SK-N-SH (cell line): ENCODE data around the gene MSN. TPM values are rescaled to one million over a fixed set of nuclear protein-coding genes. Genes with fewer than 3 reads are reported as not detected.

ENCODE experiments used
- CTCF ChIA-PET: fragments of 300-600, 350-600 bp; formaldehyde crosslinking; extraction: SDS; loops from one replicate; lab custom pipeline; 2021; lab: Yijun Ruan, JAX
- POLR2A ChIA-PET: fragments of 350-600 bp; sonication (Branson Sonifier 250); formaldehyde crosslinking; extraction: SDS; loops from one replicate; lab custom pipeline; 2020; ENCODE audit warnings: antibody characterized with exemption, inconsistent platforms; lab: Yijun Ruan, JAX
- DNase-seq: peaks from one replicate; pipeline ENCODE4 v3.0.0; 2012
- H2AFZ ChIP-seq: fragments of 200-600 bp; sonication (generic); 2 replicates; pipeline ENCODE4 v1.8.1; 2016; ENCODE audit warnings: antibody characterized with exemption, mild to moderate bottlenecking, low read depth
- H3F3A ChIP-seq: fragments of 200-600 bp; sonication (generic); replicated peaks from 2 replicates; pipeline ENCODE3; 2016; ENCODE audit warnings: antibody characterized with exemption, mild to moderate bottlenecking; ENCODE audit not compliant: insufficient read depth
- H3K27ac ChIP-seq, 2 experiments: fragments of 200-500 bp in 1 of 2; fragments of 200-600 bp in 1 of 2; sonication (Bioruptor generic) in 1 of 2; sonication (generic), shearing (Covaris generic) in 1 of 2; 2 replicates each; pipeline versions ENCODE4 v1.5.1 to v1.6.1; 2014 to 2016; ENCODE audit warnings: low read depth in 2 of 2, inconsistent platforms in 1 of 2, low read length in 1 of 2, mild to moderate bottlenecking in 1 of 2, mixed read lengths in 1 of 2
- H3K27me3 ChIP-seq: fragments of 200-600 bp; sonication (generic), shearing (Covaris generic); 2 replicates; pipeline ENCODE4 v1.6.1; 2016; ENCODE audit warnings: mixed run types; ENCODE audit not compliant: insufficient read depth
- H3K36me3 ChIP-seq, 2 experiments: fragments of 200-500 bp in 1 of 2; fragments of 200-600 bp in 1 of 2; sonication (Bioruptor generic) in 1 of 2; sonication (generic) in 1 of 2; replicated peaks in 1 of 2; 2 replicates each; pipeline versions ENCODE3 to v1.5.1; 2014 to 2016; ENCODE audit warnings: low read length in 1 of 2, mild to moderate bottlenecking in 1 of 2; ENCODE audit not compliant: insufficient read depth in 2 of 2, control insufficient read depth in 1 of 2
- H3K4me1 ChIP-seq, 2 experiments: fragments of 200-500 bp in 1 of 2; fragments of 200-600 bp in 1 of 2; sonication (Bioruptor generic) in 1 of 2; sonication (generic), shearing (Covaris generic) in 1 of 2; 2 replicates each; pipeline versions ENCODE4 v1.5.1 to v1.6.1; 2014 to 2016; ENCODE audit warnings: low read depth in 1 of 2, low read length in 1 of 2, mixed run types in 1 of 2; ENCODE audit not compliant: insufficient read depth in 2 of 2, control insufficient read depth in 1 of 2
- H3K4me2 ChIP-seq: fragments of 200-600 bp; sonication (generic), shearing (Covaris generic); 2 replicates; pipeline ENCODE4 v1.6.1; 2017; ENCODE audit warnings: mixed run types
- H3K4me3 ChIP-seq, 2 experiments: fragments of 200-500 bp in 1 of 2; fragments of 200-600 bp in 1 of 2; sonication (Bioruptor generic) in 1 of 2; sonication (generic), shearing (Covaris generic) in 1 of 2; 2 replicates each; pipeline versions ENCODE4 v1.5.1 to v1.8.1; 2014 to 2016; ENCODE audit warnings: low read depth in 2 of 2, inconsistent platforms in 1 of 2, low read length in 1 of 2, mild to moderate bottlenecking in 1 of 2, mixed read lengths in 1 of 2, moderate library complexity in 1 of 2
- H3K79me2 ChIP-seq: fragments of 200-600 bp; sonication (generic); 2 replicates; pipeline ENCODE4 v1.8.1; 2017; ENCODE audit warnings: mild to moderate bottlenecking; ENCODE audit not compliant: insufficient read depth
- H3K9ac ChIP-seq: fragments of 200-600 bp; sonication (generic); 2 replicates; pipeline ENCODE4 v1.6.1; 2017; ENCODE audit warnings: mixed run types
- H3K9me2 ChIP-seq: fragments of 200-600 bp; sonication (generic); 2 replicates; pipeline ENCODE4 v1.6.1; 2017; ENCODE audit warnings: mixed run types
- H3K9me3 ChIP-seq: fragments of 200-600 bp; sonication (generic); 2 replicates; pipeline ENCODE4 v1.6.1; 2017; ENCODE audit warnings: mixed run types, mild to moderate bottlenecking, moderate library complexity
- H4K20me1 ChIP-seq: fragments of 200-600 bp; sonication (generic); 2 replicates; pipeline ENCODE4 v1.6.1; 2017; ENCODE audit warnings: mild to moderate bottlenecking, mixed run types; ENCODE audit not compliant: insufficient read depth
- ELF1 ChIP-seq: IDR thresholded peaks from 2 replicates; pipeline ENCODE4 v1.4.0; 2012
- EZH2phosphoT487 ChIP-seq: fragments of 200-600 bp; sonication (generic); IDR thresholded peaks from 2 replicates; pipeline ENCODE4 v1.6.1; 2017; ENCODE audit warnings: low read depth, mixed run types, mild to moderate bottlenecking, antibody characterized with exemption, moderate library complexity, borderline replicate concordance
- FOSL2 ChIP-seq: IDR thresholded peaks from 2 replicates; pipeline ENCODE4 v1.4.0; 2012; ENCODE audit warnings: low read depth, mild to moderate bottlenecking, moderate library complexity, borderline replicate concordance
- FOXJ3 ChIP-seq: sonication (generic); formaldehyde crosslinking; IDR thresholded peaks from 2 replicates; pipeline ENCODE4 v1.5.1; 2020; ENCODE audit warnings: mild to moderate bottlenecking, missing genetic modification reagents
- FOXM1 ChIP-seq: IDR thresholded peaks from 2 replicates; pipeline ENCODE4 v1.4.0; 2012; ENCODE audit warnings: low read depth, mild to moderate bottlenecking
- GABPA ChIP-seq: IDR thresholded peaks from 2 replicates; pipeline ENCODE4 v1.4.0; 2012; ENCODE audit warnings: low read depth, mild to moderate bottlenecking
- GATA2 ChIP-seq: sonication (generic); formaldehyde crosslinking; IDR thresholded peaks from 2 replicates; pipeline ENCODE4 v1.5.0; 2020; ENCODE audit warnings: mild to moderate bottlenecking, missing genetic modification reagents
- JUND ChIP-seq: IDR thresholded peaks from 2 replicates; pipeline ENCODE4 v1.4.0; 2012
- MAX ChIP-seq: IDR thresholded peaks from 2 replicates; pipeline ENCODE4 v1.4.0; 2012; ENCODE audit warnings: low read depth
- MEF2A ChIP-seq: IDR thresholded peaks from 2 replicates; pipeline ENCODE4 v1.4.0; 2012; ENCODE audit warnings: low read depth, borderline replicate concordance
- MXI1 ChIP-seq: IDR thresholded peaks from 2 replicates; pipeline ENCODE4 v1.6.1; 2012; ENCODE audit warnings: mild to moderate bottlenecking, low read depth, low read length, improper control_type of control experiment
- NRF1 ChIP-seq: IDR thresholded peaks from 2 replicates; pipeline ENCODE4 v1.6.1; 2012; ENCODE audit warnings: low read depth, mild to moderate bottlenecking, low read length
- PBX3 ChIP-seq: IDR thresholded peaks from 2 replicates; pipeline ENCODE4; 2012
- POLR2AphosphoS5 ChIP-seq: IDR thresholded peaks from 2 replicates; pipeline ENCODE4 v1.6.1; 2012; ENCODE audit warnings: low read depth, low read length
- RCOR1 ChIP-seq: fragments of 150-350 bp; IDR thresholded peaks from 2 replicates; pipeline ENCODE4 v1.6.1; 2017; ENCODE audit warnings: antibody characterized with exemption, low read length
- REST ChIP-seq: IDR thresholded peaks from 2 replicates; pipeline ENCODE4 v1.6.1; 2012; ENCODE audit warnings: mild to moderate bottlenecking, low read depth, low read length, moderate library complexity
- RFX5 ChIP-seq: IDR thresholded peaks from 2 replicates; pipeline ENCODE4 v1.6.1; 2012; ENCODE audit warnings: mild to moderate bottlenecking, improper control_type of control experiment, low read length
- USF1 ChIP-seq: IDR thresholded peaks from 2 replicates; pipeline ENCODE4 v1.4.0; 2012; ENCODE audit warnings: low read depth, borderline replicate concordance
- USF2 ChIP-seq: fragments of 150-350 bp; IDR thresholded peaks from 2 replicates; pipeline ENCODE4 v1.6.1; 2017; ENCODE audit warnings: antibody characterized with exemption, low read length, low read depth, borderline replicate concordance
- WGBS: methylation state at CpG from one replicate; pipeline ENCODE4 v1.1.6; 2017; ENCODE audit warnings: low lambda C conversion rate; 5-methylcytosine and 5-hydroxymethylcytosine counted together
- polyA plus RNA-seq, 3 experiments: library from polyadenylated mRNA; depleted of rRNA; stranded (reverse); fragments of >200 nt; gene quantifications; 2 replicates each; pipeline ENCODE4 v1.2.3, GENCODE V29; 2012

Gene MSN
- polyA plus RNA-seq, 1 of the 3 experiments (the other 2 are of a cell fraction), result 189 TPM

GRCh38 chrX:65686236-65686635, 18.8 kb downstream of the MSN start (continued):
- TF ChIP-seq EZH2phosphoT487 (no peak), JUND (no peak), RCOR1 (no peak), GABPA (no peak), USF1 (no peak), FOXJ3 (no peak)

- Histone ChIP-seq H3F3A (peaks cover 6% of the 10 kb centered on the region), H3K4me2 (no peak overlapping the region), H3K36me3 (no peaks in the 10 kb centered on the region), H3K27me3 (no peaks in the 10 kb centered on the region), H4K20me1 (peaks cover 96% of the 10 kb centered on the region), H3K27ac (no peak overlapping the region; a peak in 1 of 4 replicates), H3K79me2 (peaks cover 99% of the 10 kb centered on the region), H2AFZ (no peak overlapping the region), H3K9me2 (no peaks in the 10 kb centered on the region), H3K4me1 (peaks cover 0 to 3% of the 10 kb centered on the region in 2 experiments; a peak in 1 of 4 replicates), H3K9me3 (no peaks in the 10 kb centered on the region), H3K9ac (no peak overlapping the region), H3K4me3 (no peak overlapping the region)
- 57% methylated on average over 3 of the region's 3 CpGs for WGBS
- no peak for DNase-seq
- ChIA-PET CTCF (no interaction called here), POLR2A (no interaction called here)
- TF ChIP-seq JUND (no peak), MXI1 (no peak), FOXM1 (no peak), MEF2A (no peak), ELF1 (no peak), RCOR1 (no peak), FOXJ3 (no peak), FOSL2 (no peak), POLR2AphosphoS5 (no peak), NRF1 (no peak), GATA2 (no peak), USF2 (no peak), RFX5 (no peak), REST (no peak), PBX3 (no peak), USF1 (no peak), MAX (no peak)
Measured at GRCh38 chrX:65687367-65687766, 19.9 kb downstream of the MSN start.
